Caco-2 (cell line): ENCODE results near the gene EIF3F. TPM values are rescaled to one million over a fixed set of nuclear protein-coding genes. Genes with fewer than 3 reads are reported as not detected.

ENCODE experiments used
- BruUV-seq: library from RNA; stranded (reverse); fragments of 400-500 nt; replicated peaks from 2 replicates; lab custom pipeline; 2021; lab: Mats Ljungman, UMichigan
- CTCF ChIA-PET: fragments of 300-600 bp; sonication (Branson Sonifier 250); formaldehyde crosslinking; loops from one replicate; lab custom pipeline; 2022; ENCODE audit warnings: antibody characterized with exemption; lab: Charles Lee
- POLR2A ChIA-PET: fragments of 300-600 bp; sonication (Branson Sonifier 250); formaldehyde crosslinking; loops from one replicate; lab custom pipeline; 2022; ENCODE audit warnings: antibody characterized with exemption; lab: Charles Lee
- DNase-seq, 2 experiments: peaks; one replicate each; pipeline versions ENCODE4 v3.0.0 to v3.0.0-alpha.2; 2020 to 2022
- H3K27me3 ChIP-seq: replicated peaks from 2 replicates; pipeline ENCODE4 v1.6.0; 2011; ENCODE audit warnings: low read length; ENCODE audit not compliant: control insufficient read depth, insufficient read depth
- H3K36me3 ChIP-seq: 2 replicates; pipeline ENCODE4 v1.5.1; 2011; ENCODE audit warnings: low read length; ENCODE audit not compliant: control insufficient read depth, insufficient read depth
- H3K4me1 ChIP-seq: fragments of 250-450 bp; sonication (Bioruptor Pico); 2 replicates; pipeline ENCODE4 v1.5.1; 2020; ENCODE audit warnings: mild to moderate bottlenecking
- H3K4me3 ChIP-seq: 2 replicates; pipeline ENCODE4 v1.5.1; 2011; ENCODE audit warnings: low read depth, mild to moderate bottlenecking, control low read depth, low read length
- H3K9me3 ChIP-seq: fragments of 250-450 bp; sonication (Bioruptor Pico); 2 replicates; pipeline ENCODE4 v1.5.1; 2020; ENCODE audit warnings: mild to moderate bottlenecking, moderate library complexity
- H3K27ac Mint-ChIP-seq: one replicate; pipeline ENCODE4 v1.8.0; 2022; ENCODE audit warnings: mixed read lengths; ENCODE audit not compliant: unreplicated experiment
- H3K27me3 Mint-ChIP-seq: one replicate; pipeline ENCODE4 v1.8.0; 2022; ENCODE audit warnings: mixed read lengths; ENCODE audit not compliant: insufficient read depth, unreplicated experiment
- H3K36me3 Mint-ChIP-seq: one replicate; pipeline ENCODE4 v1.8.0; 2022; ENCODE audit warnings: mild to moderate bottlenecking, mixed read lengths; ENCODE audit not compliant: insufficient read depth, unreplicated experiment
- H3K4me1 Mint-ChIP-seq: one replicate; pipeline ENCODE4 v1.8.0; 2022; ENCODE audit warnings: low read depth, mixed read lengths; ENCODE audit not compliant: unreplicated experiment
- H3K4me3 Mint-ChIP-seq: one replicate; pipeline ENCODE4 v1.8.0; 2022; ENCODE audit warnings: mild to moderate bottlenecking, moderate library complexity, mixed read lengths; ENCODE audit not compliant: unreplicated experiment
- H3K9me3 Mint-ChIP-seq: one replicate; pipeline ENCODE4 v1.8.0; 2022; ENCODE audit warnings: mixed read lengths; ENCODE audit not compliant: unreplicated experiment
- intact Hi-C: fragments of 100-400 bp; cut with micrococcal nuclease; formaldehyde crosslinking; loops from one replicate; pipeline ENCODE4 v1.10.0; 2022; ENCODE audit not compliant: unreplicated experiment
- total RNA-seq: library from RNA; stranded (reverse); gene quantifications from 2 replicates; pipeline ENCODE4 v1.2.3, GENCODE V29; 2022
- TF ChIP-seq, protein P1 (sequence below), 2 experiments: fragments of 200-600 bp in 1 of 2; IDR thresholded peaks; 1 replicate in 1 of 2; 2 replicates in 1 of 2; pipeline versions ENCODE4 v1.5.1 to v1.8.0; 2011 to 2022; ENCODE audit warnings: antibody characterized with exemption in 1 of 2, control low read depth in 1 of 2, inconsistent platforms in 1 of 2, low read depth in 1 of 2, low read length in 1 of 2, mild to moderate bottlenecking in 1 of 2, moderate library complexity in 1 of 2; ENCODE audit not compliant: insufficient read depth in 1 of 2, severe bottlenecking in 1 of 2, unreplicated experiment in 1 of 2

Gene EIF3F
- total RNA-seq, 1 experiment from 2014 or later = 315 TPM

DNA sequence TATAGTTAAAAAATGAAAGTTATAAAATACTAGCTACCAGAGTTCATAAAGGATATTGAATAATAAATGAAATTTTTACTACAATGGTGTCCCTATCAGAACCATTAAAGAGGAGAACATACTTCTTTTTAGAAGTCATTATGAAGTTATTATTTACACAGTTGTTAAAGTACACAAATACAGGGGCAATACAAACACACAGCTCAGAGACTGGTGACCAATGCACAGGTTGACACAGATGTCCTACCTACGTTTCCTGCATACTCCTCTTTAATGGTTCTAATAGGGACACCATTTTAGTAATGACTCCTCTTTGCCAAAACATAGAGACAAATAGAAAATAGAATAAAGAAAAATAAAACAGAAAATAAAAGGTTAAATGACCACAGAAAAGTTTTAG, 31.9 kb upstream of the EIF3F start:
- intact Hi-C loops = no loop called here
- no peaks in the 10 kb centered on the region for H3K36me3 Mint-ChIP-seq

DNA sequence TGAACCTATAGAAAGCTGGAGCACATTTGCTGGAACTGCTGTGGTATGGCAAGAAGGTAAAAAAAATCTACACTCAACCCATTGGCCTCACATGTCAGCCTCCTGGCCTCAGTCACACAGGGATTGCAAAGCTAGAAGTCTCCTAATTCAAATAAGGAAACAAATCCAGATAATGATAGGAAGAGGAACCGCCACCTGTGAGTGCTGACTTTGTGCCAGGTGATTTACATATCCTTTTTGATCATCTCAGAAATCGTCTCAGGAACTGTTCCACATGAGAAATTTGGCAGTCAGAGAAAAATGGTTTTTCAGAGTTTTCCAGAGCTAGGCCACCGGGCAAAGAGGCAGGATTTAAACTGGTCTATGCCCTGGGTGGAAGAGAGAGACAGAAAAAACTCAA, 22.9 kb upstream of the EIF3F start:
- CTCF ChIA-PET = no interaction called here

More for the DNA sequence above, 31.9 kb upstream of the EIF3F start:
- ChIA-PET CTCF (no interaction called here), POLR2A (no interaction called here)
- no peak overlapping the region for H3K4me3 Mint-ChIP-seq
- no peak for DNase-seq
- Histone ChIP-seq H3K4me3 (no peak overlapping the region), H3K4me1 (no peaks in the 10 kb centered on the region), H3K9me3 (peaks cover 7% of the 10 kb centered on the region), H3K36me3 (no peaks in the 10 kb centered on the region), H3K27me3 (no peaks in the 10 kb centered on the region)
- peaks cover 9% of the 10 kb centered on the region for H3K9me3 Mint-ChIP-seq
- peaks cover 8% of the 10 kb centered on the region for H3K27me3 Mint-ChIP-seq
- no peak overlapping the region for H3K27ac Mint-ChIP-seq
- no peaks in the 10 kb centered on the region for H3K4me1 Mint-ChIP-seq
- no TSS peak for BruUV-seq
- TF ChIP-seq, protein P1, sequence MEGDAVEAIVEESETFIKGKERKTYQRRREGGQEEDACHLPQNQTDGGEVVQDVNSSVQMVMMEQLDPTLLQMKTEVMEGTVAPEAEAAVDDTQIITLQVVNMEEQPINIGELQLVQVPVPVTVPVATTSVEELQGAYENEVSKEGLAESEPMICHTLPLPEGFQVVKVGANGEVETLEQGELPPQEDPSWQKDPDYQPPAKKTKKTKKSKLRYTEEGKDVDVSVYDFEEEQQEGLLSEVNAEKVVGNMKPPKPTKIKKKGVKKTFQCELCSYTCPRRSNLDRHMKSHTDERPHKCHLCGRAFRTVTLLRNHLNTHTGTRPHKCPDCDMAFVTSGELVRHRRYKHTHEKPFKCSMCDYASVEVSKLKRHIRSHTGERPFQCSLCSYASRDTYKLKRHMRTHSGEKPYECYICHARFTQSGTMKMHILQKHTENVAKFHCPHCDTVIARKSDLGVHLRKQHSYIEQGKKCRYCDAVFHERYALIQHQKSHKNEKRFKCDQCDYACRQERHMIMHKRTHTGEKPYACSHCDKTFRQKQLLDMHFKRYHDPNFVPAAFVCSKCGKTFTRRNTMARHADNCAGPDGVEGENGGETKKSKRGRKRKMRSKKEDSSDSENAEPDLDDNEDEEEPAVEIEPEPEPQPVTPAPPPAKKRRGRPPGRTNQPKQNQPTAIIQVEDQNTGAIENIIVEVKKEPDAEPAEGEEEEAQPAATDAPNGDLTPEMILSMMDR (IDR thresholded peaks at IDR 0.05; ENCODE audit: insufficient read depth in 1 of 2, low read depth in 1 of 2, low read length in 1 of 2, severe bottlenecking in 1 of 2, unreplicated experiment in 1 of 2) = no peak

DNA sequence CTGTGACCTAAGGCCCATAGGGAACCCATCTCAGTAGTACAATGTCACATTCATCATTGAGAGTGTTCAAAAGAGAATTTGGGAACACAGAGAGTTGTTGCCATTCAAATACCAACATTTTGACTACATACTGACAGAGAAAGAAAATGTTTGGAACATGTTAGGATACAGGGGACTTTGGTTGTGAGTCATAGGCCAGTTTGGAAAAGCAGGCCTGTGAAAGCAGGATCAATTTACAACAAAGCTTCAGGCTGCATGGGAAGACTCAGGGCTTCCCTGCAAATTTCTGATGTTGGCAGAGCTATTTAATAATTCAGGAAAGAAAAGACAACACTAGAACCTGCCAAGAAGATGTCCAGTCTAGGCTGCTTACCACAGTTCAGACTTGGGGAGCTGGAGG, 22.3 kb upstream of the EIF3F start:
- H3K4me3 ChIP-seq = no peak overlapping the region
- no peaks in the 10 kb centered on the region for H3K36me3 ChIP-seq
- POLR2A ChIA-PET = no interaction called here
- Mint-ChIP-seq H3K4me1 (peaks cover 22% of the 10 kb centered on the region), H3K27ac (no peak overlapping the region), H3K4me3 (no peak overlapping the region), H3K36me3 (no peaks in the 10 kb centered on the region), H3K9me3 (peaks cover 9% of the 10 kb centered on the region), H3K27me3 (no peaks in the 10 kb centered on the region)
- no peaks in the 10 kb centered on the region for H3K9me3 ChIP-seq
- no peaks in the 10 kb centered on the region for H3K27me3 ChIP-seq
- TF ChIP-seq, protein P1 (IDR thresholded peaks at IDR 0.05; ENCODE audit: insufficient read depth in 1 of 2, low read depth in 1 of 2, low read length in 1 of 2, severe bottlenecking in 1 of 2, unreplicated experiment in 1 of 2) = no peak
- H3K4me1 ChIP-seq = peaks cover 24% of the 10 kb centered on the region
- CTCF ChIA-PET = no interaction called here
- BruUV-seq = no TSS peak
- no peak for DNase-seq
- intact Hi-C loops = no loop called here

More for the DNA sequence above, 22.9 kb upstream of the EIF3F start:
- no TSS peak for BruUV-seq
- Histone ChIP-seq H3K9me3 (no peaks in the 10 kb centered on the region), H3K36me3 (no peaks in the 10 kb centered on the region), H3K4me1 (peaks cover 22% of the 10 kb centered on the region), H3K27me3 (no peaks in the 10 kb centered on the region), H3K4me3 (no peak overlapping the region)
- H3K27me3 Mint-ChIP-seq = peaks cover 2% of the 10 kb centered on the region
- no peaks in the 10 kb centered on the region for H3K36me3 Mint-ChIP-seq
- no peak for DNase-seq
- TF ChIP-seq, protein P1 (IDR thresholded peaks at IDR 0.05; ENCODE audit: insufficient read depth in 1 of 2, low read depth in 1 of 2, low read length in 1 of 2, severe bottlenecking in 1 of 2, unreplicated experiment in 1 of 2) = no peak
- H3K4me3 Mint-ChIP-seq = no peak overlapping the region
- intact Hi-C loops = no loop called here
- no peak overlapping the region for H3K27ac Mint-ChIP-seq
- POLR2A ChIA-PET = no interaction called here
- peaks cover 9% of the 10 kb centered on the region for H3K9me3 Mint-ChIP-seq
- peaks cover 22% of the 10 kb centered on the region for H3K4me1 Mint-ChIP-seq
